HG03108 (cell line): ENCODE results near the gene STAT4.

Experiments
- ATAC-seq: cut with Tn5 transposase; IDR thresholded peaks from one replicate; pipeline ENCODE4 v1.9.1; 2021; ENCODE audit warnings: moderate library complexity; ENCODE audit not compliant: unreplicated experiment

STAT4 gene

DNA sequence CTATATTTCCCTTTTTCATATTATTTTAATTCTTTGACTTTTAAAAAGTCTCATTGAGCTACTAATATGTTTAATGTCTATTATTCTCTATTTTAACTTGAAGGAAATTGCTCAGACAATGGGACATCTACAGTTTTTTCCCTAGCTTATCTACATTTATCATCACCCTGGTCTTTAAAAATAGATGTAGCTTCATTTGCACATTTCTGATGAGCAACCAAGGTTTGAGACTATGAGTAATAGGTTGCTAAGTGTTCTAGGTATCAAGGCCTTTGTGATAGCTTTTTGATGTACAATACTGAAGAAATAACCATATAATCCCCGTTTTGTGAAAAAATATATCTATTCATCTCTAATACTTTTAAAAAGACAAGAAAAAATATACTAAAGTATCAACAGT is 47.0 kb downstream of the STAT4 start:
- ATAC-seq = no peak

- no peak for ATAC-seq
These were observed 50.6 kb downstream of the STAT4 start for GRCh38 chr2:191100216-191100615.

- no peak for ATAC-seq
These were observed 63.5 kb downstream of the STAT4 start for GRCh38 chr2:191087311-191087710.

DNA sequence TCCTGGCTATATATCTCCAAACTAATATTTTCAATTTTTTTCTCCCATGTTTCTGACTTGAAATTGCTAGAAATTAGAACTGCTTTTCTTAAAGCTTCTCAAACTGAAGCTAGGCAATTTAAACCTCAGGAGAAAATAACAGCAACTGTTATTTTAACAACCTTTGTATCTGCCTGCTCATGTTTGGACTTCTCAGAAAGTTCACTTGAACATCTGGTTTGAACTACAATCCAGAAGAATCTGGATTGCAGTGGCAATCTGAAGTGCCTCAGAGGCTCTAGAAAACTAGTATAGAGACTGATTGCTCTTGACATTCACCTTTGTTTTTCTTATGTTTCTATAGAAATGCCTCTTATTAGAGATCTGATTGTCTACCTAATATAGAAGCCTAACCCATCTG is 64.1 kb downstream of the STAT4 start:
- ATAC-seq = no peak

GRCh38 chr2:191083540-191083939 is 67.3 kb downstream of the STAT4 start:
- no peak for ATAC-seq

GRCh38 chr2:191082321-191082720 is 68.5 kb downstream of the STAT4 start:
- no peak for ATAC-seq

GRCh38 chr2:191081411-191082155 is 69.2 kb downstream of the STAT4 start:
- no peak for ATAC-seq

DNA sequence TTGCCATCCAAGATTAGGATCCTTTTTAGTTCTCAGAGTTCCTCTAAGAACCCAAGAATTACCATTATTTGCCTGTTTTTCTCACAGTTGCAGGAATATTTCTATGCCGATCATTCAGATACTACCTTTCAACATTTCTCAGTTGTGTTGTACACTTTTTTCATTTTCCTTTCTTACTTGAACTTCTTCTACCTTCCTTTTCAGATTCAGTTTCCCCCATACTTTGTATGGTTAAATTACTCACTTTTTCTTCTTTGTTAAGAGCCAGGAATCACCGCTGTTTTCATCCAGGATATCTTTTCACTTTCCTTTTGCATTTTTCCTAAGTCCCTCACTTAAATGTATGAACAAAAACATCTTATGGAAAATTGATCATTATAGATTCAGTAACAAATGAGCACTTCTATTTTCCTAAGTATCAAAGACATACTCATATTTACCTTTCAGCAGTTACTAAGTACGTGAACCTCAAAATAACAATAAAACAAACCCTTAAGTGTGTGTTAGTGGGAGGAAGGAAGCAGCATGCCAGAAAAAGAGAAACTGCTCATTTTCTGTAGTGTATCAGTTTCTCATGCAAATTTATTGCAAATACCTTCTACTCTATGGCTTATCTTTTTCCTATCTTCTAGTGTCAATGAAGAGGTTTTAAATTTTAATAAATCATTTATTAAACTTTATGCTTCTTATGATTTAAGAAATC is 72.5 kb downstream of the STAT4 start:
- ATAC-seq = no peak

DNA sequence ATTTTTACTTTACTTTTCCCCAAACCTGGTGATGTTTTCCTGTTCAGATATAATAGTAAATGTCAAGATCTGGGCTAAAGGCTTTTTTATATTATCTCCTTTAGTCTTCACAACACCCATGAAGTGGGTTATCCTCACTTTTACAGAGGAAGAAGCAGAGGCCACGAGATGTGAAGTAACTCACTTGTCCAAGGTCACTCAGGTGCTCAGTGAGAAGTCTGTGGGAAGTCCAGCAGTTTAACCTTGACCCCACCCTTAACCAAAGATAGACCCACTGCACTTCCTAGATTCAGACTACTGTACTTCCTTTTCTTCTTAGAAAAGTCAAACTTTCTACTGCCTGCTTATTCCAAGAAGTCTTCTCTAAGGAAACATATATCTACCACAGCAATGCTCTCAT is 80.5 kb downstream of the STAT4 start:
- ATAC-seq = no peak

DNA sequence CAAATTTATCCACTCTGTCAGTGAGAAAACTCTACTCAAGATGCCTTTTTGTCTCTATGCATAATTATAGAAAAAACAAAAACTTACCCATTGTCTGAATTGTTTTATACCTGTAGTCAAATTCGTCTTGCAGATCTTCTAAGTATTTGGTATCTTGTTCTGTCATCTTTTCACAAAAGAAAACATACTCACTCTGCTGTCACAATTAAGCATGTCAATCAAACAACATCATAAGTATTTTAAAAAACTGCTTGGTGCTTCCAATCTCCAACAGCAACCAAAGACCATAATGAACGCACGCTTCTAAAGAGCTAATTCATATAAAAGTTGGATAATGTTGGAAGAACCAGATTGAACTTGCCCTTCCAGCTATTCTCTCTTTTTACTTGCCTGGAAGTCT is 81.2 kb downstream of the STAT4 start:
- ATAC-seq = no peak

GRCh38 chr2:191066919-191067233 is 83.9 kb downstream of the STAT4 start:
- ATAC-seq = no peak

GRCh38 chr2:191066197-191066918 is 84.4 kb downstream of the STAT4 start:
- ATAC-seq = no peak

DNA sequence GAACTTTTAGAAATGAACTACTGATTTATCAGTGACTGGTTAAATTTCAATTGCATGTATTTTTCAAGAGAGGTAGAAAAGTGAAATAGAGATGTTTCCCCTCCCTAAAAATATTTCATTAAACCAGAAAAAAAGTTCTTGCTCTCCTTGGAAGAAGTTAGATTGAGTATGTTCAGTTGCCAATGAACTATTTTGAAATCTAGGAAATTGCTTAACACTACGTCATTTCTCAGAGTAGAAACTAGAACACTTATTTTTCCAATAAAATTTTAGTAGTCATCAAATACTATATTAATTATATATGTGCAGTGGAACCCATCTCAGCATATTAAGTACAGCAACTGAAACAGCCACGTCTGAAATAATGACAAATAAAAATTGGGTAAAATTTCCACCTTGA is 85.0 kb downstream of the STAT4 start:
- no peak for ATAC-seq

DNA sequence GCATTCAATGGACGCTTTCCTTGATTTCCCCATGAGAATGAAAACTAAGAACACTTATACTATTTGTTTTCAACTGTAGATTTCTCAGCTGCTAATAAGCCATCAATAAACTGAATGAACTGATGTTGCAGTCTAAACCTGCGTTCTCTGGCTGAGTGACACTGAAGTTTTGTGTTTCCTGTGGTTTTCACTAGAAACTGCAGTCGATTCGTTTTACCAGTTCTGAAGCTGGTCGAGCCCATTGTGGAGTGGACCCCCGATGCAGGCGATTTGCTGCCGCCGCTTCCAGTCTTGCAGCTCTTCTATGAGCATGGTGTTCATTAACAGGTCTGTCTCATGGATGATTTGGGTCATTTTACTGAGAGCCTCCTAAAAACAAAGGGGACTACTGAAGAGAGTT is 86.2 kb downstream of the STAT4 start:
- ATAC-seq = no peak

DNA sequence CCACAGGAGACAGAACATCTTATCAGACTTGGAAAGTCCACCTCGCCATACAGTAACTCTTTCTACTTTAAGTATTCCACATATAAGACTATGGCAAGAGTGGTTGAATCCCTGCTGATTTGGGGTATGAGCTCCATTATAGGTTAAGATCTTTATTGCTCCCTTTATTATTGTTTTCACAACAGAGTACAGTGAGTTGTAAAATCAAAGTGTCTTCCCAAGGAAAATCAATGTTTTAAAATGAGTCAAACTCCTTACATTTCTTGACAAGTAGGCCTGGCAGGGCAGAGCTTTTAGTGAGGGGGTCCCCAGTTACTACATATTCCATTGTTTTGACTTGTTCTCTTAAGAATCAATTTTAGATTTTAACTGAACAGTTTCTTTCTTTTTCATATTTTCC is 87.2 kb downstream of the STAT4 start:
- ATAC-seq = no peak

DNA sequence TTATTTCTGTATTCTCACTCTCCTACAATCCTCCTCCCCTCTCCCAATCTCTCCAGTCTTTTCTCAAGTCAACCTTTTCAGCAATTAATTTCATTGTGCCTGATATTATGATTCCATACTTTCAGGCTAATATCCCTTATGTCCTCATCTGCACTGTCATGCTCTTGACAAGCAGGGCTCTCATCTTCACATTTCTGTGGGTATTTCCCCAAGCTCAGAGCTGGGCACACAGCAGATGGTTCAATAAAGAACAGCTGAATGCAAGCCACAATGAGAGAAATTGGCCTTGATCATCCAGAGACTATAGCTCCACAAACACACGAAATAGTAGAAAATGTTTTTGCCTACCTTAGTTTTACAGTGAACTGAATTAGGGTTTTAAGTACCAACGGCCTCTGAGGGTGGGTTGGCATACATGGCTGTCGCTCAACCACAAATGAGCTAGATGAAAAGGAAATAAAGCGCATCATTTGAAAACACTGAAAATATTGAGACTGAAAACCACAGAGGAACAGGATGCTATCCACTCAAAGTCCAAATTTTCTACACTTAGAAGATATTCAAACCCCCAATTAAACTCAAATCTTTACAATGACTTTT is 89.3 kb downstream of the STAT4 start:
- ATAC-seq = no peak

DNA sequence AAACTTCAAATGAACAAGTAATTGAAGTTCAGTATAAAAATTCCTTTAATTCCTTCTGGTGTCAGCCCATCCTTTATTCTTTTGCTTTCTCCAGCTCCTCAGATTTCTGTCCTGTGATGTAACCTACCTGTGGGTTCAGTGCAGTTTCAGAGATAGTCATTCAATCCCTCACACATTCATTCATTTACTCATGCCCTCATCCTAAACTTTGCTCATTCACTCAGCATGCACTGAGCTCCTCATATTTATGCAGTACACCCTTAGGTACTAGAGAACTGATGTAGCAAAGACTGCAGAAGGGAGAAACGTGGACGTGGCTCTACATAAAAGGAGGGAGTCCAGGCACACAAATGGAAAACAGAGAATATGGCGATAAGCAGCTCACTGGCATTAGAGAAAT is 91.5 kb downstream of the STAT4 start:
- no peak for ATAC-seq

- no peak for ATAC-seq
These were observed 94.6 kb downstream of the STAT4 start for GRCh38 chr2:191056228-191056627.

DNA sequence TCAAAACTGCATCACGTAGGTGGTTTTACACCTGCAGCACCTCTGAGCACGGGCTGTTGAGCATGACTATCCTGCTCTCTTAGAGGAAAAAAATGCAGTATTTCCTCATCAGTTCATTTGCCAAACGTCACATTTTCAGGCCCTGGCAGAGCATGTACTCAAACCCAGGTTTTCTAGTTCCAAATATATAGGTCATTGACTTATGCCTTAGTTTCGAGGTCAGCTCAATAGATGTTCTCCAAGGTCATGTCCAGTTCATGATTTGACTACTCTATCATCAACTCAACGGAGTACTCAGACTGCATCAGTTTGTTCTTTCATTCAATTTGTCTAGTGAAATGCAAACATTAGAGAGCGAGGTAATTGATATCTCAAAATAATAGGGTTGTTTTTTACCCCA is 97.5 kb downstream of the STAT4 start:
- no peak for ATAC-seq

GRCh38 chr2:191051825-191052778 is 98.7 kb downstream of the STAT4 start:
- no peak for ATAC-seq

- ATAC-seq = no peak
These were observed 99.6 kb downstream of the STAT4 start for GRCh38 chr2:191051177-191051576.
